Hepatocyte (in vitro differentiated cells): Measurements from ENCODE around the gene AP3S2. TPM values are rescaled to one million over a fixed set of nuclear protein-coding genes. Genes with fewer than 3 reads are reported as not detected.

Source experiments
- DNase-seq: peaks from one replicate; pipeline ENCODE4 v3.0.0-alpha.2; 2016; ENCODE audit warnings: low spot score
- H2AFZ ChIP-seq: fragments of 200-600 bp; sonication (generic); 2 replicates; pipeline ENCODE4 v1.6.0; 2016; ENCODE audit warnings: antibody characterized with exemption, mild to moderate bottlenecking
- H3K27ac ChIP-seq: fragments of 200-600 bp; sonication (generic); 2 replicates; pipeline ENCODE4 v1.5.1; 2016; ENCODE audit warnings: mild to moderate bottlenecking
- H3K27me3 ChIP-seq: fragments of 200-600 bp; sonication (generic); 2 replicates; pipeline ENCODE4 v1.6.1; 2016
- H3K36me3 ChIP-seq: fragments of 200-600 bp; sonication (generic); replicated peaks from 2 replicates; pipeline ENCODE4 v1.5.1; 2016; ENCODE audit warnings: low read depth; ENCODE audit not compliant: insufficient read depth
- H3K4me1 ChIP-seq: fragments of 200-600 bp; sonication (generic); 2 replicates; pipeline ENCODE4 v1.5.1; 2016; ENCODE audit warnings: mild to moderate bottlenecking, moderate library complexity; ENCODE audit not compliant: insufficient read depth
- H3K4me2 ChIP-seq: fragments of 200-600 bp; sonication (generic); 2 replicates; pipeline ENCODE4 v1.6.0; 2016
- H3K4me3 ChIP-seq: fragments of 200-600 bp; sonication (generic); 2 replicates; pipeline ENCODE4 v1.5.1; 2016; ENCODE audit warnings: mild to moderate bottlenecking
- H3K79me2 ChIP-seq: fragments of 200-600 bp; sonication (generic); 2 replicates; pipeline ENCODE4 v1.6.0; 2017; ENCODE audit warnings: mild to moderate bottlenecking
- H3K9me2 ChIP-seq: fragments of 200-600 bp; sonication (generic); replicated peaks from 2 replicates; pipeline ENCODE4 v1.6.0; 2017; ENCODE audit warnings: mild to moderate bottlenecking; ENCODE audit not compliant: insufficient read depth
- H3K9me3 ChIP-seq: fragments of 200-600 bp; sonication (generic); 2 replicates; pipeline ENCODE4 v1.5.1; 2016; ENCODE audit warnings: low read depth, mild to moderate bottlenecking
- H4K20me1 ChIP-seq: fragments of 200-600 bp; sonication (generic); 2 replicates; pipeline ENCODE4 v1.6.0; 2016; ENCODE audit warnings: mild to moderate bottlenecking; ENCODE audit not compliant: insufficient read depth, poor library complexity, severe bottlenecking
- EZH2 ChIP-seq: fragments of 200-600 bp; sonication (generic); IDR thresholded peaks from 2 replicates; pipeline ENCODE4 v1.6.1; 2016; ENCODE audit warnings: antibody characterized with exemption, mild to moderate bottlenecking, borderline replicate concordance
- EZH2phosphoT487 ChIP-seq: fragments of 200-600 bp; sonication (generic); IDR thresholded peaks from one replicate; pipeline ENCODE4 v1.6.1; 2018; ENCODE audit warnings: antibody characterized with exemption, mild to moderate bottlenecking, low read depth, moderate library complexity; ENCODE audit not compliant: unreplicated experiment, severe bottlenecking
- WGBS: methylation state at CpG from one replicate; pipeline ENCODE4 v1.1.6; 2016; ENCODE audit warnings: low lambda C conversion rate; ENCODE audit errors: missing lambda C conversion rate; 5-methylcytosine and 5-hydroxymethylcytosine counted together
- polyA plus RNA-seq: library from polyadenylated mRNA; unstranded; fragments of >200 nt; fragmentation: Nextera tagmentation; extraction: Ambion mirVana; gene quantifications from 2 replicates; pipeline ENCODE4 v1.2.1, GENCODE V29; 2016
- total RNA-seq: library from RNA; depleted of rRNA; stranded (reverse); fragments of >200 nt; gene quantifications from 2 replicates; pipeline ENCODE4 v1.2.3, GENCODE V29; 2014
- TF ChIP-seq, protein P1 (sequence below): fragments of 200-600 bp; sonication (generic); IDR thresholded peaks from 2 replicates; pipeline ENCODE4 v1.5.1; 2016; ENCODE audit warnings: antibody characterized with exemption, mild to moderate bottlenecking; ENCODE audit not compliant: poor library complexity

The AP3S2 gene
- total and polyA plus RNA-seq, 2 experiments from 2014 or later: 14.2 to 61.2 TPM

DNA sequence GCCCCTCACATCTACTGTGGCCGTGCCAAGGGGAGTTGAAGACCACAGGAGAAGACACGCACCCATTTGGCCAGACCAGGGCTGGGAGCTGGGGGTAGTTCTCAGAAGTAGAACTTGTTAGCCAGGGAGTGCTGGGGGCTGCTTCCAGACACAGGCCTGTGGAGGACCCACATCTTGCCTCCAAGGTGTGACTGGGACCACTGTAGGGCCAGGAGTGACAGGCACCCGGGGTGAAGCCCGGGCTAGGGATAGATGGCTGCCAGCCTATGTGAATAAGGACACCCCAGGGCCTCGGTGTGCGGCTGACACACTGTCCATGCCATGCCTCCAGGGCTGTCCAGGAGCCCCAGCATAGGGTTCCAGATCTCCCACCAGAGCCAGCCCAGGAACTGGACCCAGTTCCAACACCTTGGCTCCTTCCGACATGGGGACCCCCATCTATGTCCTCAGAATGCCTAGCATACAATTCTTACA is 80.9 kb downstream of the AP3S2 start:
- no peak overlapping the region for H3K4me3 ChIP-seq
- no peak overlapping the region for H2AFZ ChIP-seq
- H3K36me3 ChIP-seq: no peaks in the 10 kb centered on the region
- H3K27ac ChIP-seq: peak overlapping the region; percentile 43
- peaks cover 26% of the 10 kb centered on the region for H3K4me1 ChIP-seq
- H3K9me3 ChIP-seq: no peaks in the 10 kb centered on the region
- H4K20me1 ChIP-seq: no peaks in the 10 kb centered on the region
- no peak for TF ChIP-seq EZH2
- no peak for TF ChIP-seq EZH2phosphoT487
- TF ChIP-seq, protein P1, sequence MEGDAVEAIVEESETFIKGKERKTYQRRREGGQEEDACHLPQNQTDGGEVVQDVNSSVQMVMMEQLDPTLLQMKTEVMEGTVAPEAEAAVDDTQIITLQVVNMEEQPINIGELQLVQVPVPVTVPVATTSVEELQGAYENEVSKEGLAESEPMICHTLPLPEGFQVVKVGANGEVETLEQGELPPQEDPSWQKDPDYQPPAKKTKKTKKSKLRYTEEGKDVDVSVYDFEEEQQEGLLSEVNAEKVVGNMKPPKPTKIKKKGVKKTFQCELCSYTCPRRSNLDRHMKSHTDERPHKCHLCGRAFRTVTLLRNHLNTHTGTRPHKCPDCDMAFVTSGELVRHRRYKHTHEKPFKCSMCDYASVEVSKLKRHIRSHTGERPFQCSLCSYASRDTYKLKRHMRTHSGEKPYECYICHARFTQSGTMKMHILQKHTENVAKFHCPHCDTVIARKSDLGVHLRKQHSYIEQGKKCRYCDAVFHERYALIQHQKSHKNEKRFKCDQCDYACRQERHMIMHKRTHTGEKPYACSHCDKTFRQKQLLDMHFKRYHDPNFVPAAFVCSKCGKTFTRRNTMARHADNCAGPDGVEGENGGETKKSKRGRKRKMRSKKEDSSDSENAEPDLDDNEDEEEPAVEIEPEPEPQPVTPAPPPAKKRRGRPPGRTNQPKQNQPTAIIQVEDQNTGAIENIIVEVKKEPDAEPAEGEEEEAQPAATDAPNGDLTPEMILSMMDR: no peak
- peaks cover 7% of the 10 kb centered on the region for H3K27me3 ChIP-seq
- no peak for DNase-seq
- peak overlapping the region; percentile 94 for H3K4me2 ChIP-seq
- 97% methylated on average over 7 of the region's 7 CpGs for WGBS
- peaks cover 39% of the 10 kb centered on the region for H3K79me2 ChIP-seq
- no peaks in the 10 kb centered on the region for H3K9me2 ChIP-seq

DNA sequence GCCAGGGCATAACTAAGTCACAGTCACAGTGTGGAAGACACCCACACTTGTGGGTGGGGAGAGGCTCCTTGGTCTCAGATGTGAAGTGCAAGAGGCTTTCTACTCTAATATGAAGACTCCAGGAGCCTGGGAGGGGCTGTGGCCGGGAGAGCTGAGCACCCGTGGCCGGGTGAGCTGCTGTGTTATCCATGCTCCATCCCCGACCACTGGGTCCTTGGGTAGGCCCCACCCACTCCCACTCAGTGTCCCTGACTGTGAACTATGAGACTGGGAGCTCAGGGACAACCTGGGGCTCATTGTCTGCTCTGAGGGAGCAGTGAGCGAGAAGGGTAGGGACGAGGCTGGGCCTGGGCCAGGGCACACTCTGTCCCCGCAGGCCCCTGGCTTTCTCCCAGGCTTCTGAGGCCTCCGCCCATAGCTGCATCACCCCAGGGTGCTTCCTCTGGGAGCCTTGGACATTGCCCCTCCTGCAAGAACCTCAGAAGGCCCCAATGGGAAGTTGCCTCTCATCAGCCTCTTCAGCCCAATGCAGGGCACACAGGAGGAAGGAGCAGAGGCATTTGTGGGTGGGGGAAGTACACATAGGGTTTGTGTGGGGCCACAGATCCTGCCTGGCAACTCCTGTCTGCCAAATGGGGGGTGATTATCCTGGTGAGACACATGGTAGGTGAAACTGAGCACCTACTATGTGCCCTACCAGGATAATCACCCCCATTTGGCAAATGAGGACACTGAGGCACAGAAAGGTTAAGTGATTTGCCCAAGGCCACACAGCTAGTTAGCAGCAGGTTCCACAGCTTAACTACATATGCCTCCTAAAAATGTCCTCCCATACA is 81.6 kb downstream of the AP3S2 start:
- H3K9me3 ChIP-seq: no peaks in the 10 kb centered on the region
- H3K9me2 ChIP-seq: no peaks in the 10 kb centered on the region
- H3K4me3 ChIP-seq: no peak overlapping the region
- no peaks in the 10 kb centered on the region for H4K20me1 ChIP-seq
- no peak overlapping the region for H3K27ac ChIP-seq
- WGBS: 72% methylated on average over 8 of the region's 8 CpGs
- H3K36me3 ChIP-seq: no peaks in the 10 kb centered on the region
- no peak overlapping the region for H2AFZ ChIP-seq
- H3K4me1 ChIP-seq: peaks cover 26% of the 10 kb centered on the region
- peaks cover 7% of the 10 kb centered on the region for H3K27me3 ChIP-seq
- peaks cover 39% of the 10 kb centered on the region for H3K79me2 ChIP-seq
- no peak for DNase-seq
- H3K4me2 ChIP-seq: peak overlapping the region; percentile 94
- TF ChIP-seq, protein P1: no peak
- TF ChIP-seq EZH2: no peak
- no peak for TF ChIP-seq EZH2phosphoT487

DNA sequence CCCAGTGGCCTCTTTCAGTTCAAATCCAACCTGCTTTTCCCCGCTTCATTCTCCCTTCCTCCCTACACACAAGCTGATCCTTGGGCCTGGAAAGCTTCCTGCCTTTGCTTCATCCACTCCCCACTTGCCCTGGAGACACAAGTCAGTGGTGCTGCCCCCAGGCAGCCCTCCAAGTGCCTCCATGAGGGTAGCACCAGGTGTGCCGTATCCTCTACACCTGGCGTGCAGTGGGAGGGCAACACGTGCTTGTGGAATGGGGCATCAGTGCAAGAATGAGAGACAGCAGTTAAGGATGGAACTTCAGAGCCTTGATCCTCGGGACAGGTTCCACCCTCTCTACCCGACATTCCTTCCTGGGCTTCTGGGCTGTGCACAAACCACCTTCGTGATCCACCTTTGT is 83.0 kb downstream of the AP3S2 start:
- Histone ChIP-seq H3K27ac (no peak overlapping the region), H3K4me2 (no peak overlapping the region), H3K36me3 (no peaks in the 10 kb centered on the region), H4K20me1 (no peaks in the 10 kb centered on the region), H3K27me3 (peaks cover 2% of the 10 kb centered on the region), H2AFZ (no peak overlapping the region), H3K9me3 (no peaks in the 10 kb centered on the region), H3K4me1 (peaks cover 26% of the 10 kb centered on the region), H3K79me2 (peaks cover 39% of the 10 kb centered on the region), H3K4me3 (no peak overlapping the region), H3K9me2 (no peaks in the 10 kb centered on the region)
- TF ChIP-seq EZH2phosphoT487: no peak
- DNase-seq: no peak
- WGBS: 94% methylated on average over 7 of the region's 7 CpGs

DNA sequence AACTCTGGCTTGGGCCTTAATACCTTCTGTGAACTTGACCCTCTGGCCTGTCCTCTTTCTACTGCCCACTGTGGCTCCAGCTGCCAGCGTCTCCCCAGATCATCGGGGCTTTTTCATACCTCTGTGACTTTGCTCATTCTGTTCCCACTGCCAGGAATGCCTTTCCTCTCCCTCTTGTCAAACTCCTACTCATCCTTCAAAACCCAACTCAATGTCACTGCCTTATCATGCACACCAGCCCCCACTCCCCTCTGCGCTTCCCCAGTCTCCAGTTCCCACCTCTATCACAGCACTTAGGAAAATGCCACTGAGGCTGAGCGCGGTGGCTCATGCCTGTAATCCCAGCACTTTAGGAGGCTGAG is 84.0 kb downstream of the AP3S2 start:
- Histone ChIP-seq H3K27ac (peak overlapping the region; percentile 27), H3K27me3 (no peaks in the 10 kb centered on the region), H3K9me2 (no peaks in the 10 kb centered on the region), H2AFZ (no peak overlapping the region), H4K20me1 (no peaks in the 10 kb centered on the region), H3K79me2 (peaks cover 38% of the 10 kb centered on the region), H3K4me3 (no peak overlapping the region), H3K4me2 (no peak overlapping the region), H3K9me3 (no peaks in the 10 kb centered on the region), H3K4me1 (peaks cover 26% of the 10 kb centered on the region), H3K36me3 (no peaks in the 10 kb centered on the region)
- WGBS: 98% methylated on average over 5 of the region's 5 CpGs
- no peak for DNase-seq
- TF ChIP-seq EZH2 (no peak), EZH2phosphoT487 (no peak)
- TF ChIP-seq, protein P1: no peak
